SK-N-SH (cell line): ENCODE measurements around the gene SMPD3. TPM values are rescaled to one million over a fixed set of nuclear protein-coding genes. Genes with fewer than 3 reads are reported as not detected.

Source experiments
- CTCF ChIA-PET: fragments of 300-600, 350-600 bp; formaldehyde crosslinking; extraction: SDS; loops from one replicate; lab custom pipeline; 2021; lab: Yijun Ruan, JAX
- POLR2A ChIA-PET: fragments of 350-600 bp; sonication (Branson Sonifier 250); formaldehyde crosslinking; extraction: SDS; loops from one replicate; lab custom pipeline; 2020; ENCODE audit warnings: antibody characterized with exemption, inconsistent platforms; lab: Yijun Ruan, JAX
- DNase-seq: peaks from one replicate; pipeline ENCODE4 v3.0.0; 2012
- H2AFZ ChIP-seq: fragments of 200-600 bp; sonication (generic); 2 replicates; pipeline ENCODE4 v1.8.1; 2016; ENCODE audit warnings: antibody characterized with exemption, mild to moderate bottlenecking, low read depth
- H3F3A ChIP-seq: fragments of 200-600 bp; sonication (generic); replicated peaks from 2 replicates; pipeline ENCODE3; 2016; ENCODE audit warnings: antibody characterized with exemption, mild to moderate bottlenecking; ENCODE audit not compliant: insufficient read depth
- H3K27ac ChIP-seq, 2 experiments: fragments of 200-500 bp in 1 of 2; fragments of 200-600 bp in 1 of 2; sonication (Bioruptor generic) in 1 of 2; sonication (generic), shearing (Covaris generic) in 1 of 2; 2 replicates each; pipeline versions ENCODE4 v1.5.1 to v1.6.1; 2014 to 2016; ENCODE audit warnings: low read depth in 2 of 2, inconsistent platforms in 1 of 2, low read length in 1 of 2, mild to moderate bottlenecking in 1 of 2, mixed read lengths in 1 of 2
- H3K27me3 ChIP-seq: fragments of 200-600 bp; sonication (generic), shearing (Covaris generic); 2 replicates; pipeline ENCODE4 v1.6.1; 2016; ENCODE audit warnings: mixed run types; ENCODE audit not compliant: insufficient read depth
- H3K36me3 ChIP-seq, 2 experiments: fragments of 200-500 bp in 1 of 2; fragments of 200-600 bp in 1 of 2; sonication (Bioruptor generic) in 1 of 2; sonication (generic) in 1 of 2; replicated peaks in 1 of 2; 2 replicates each; pipeline versions ENCODE3 to v1.5.1; 2014 to 2016; ENCODE audit warnings: low read length in 1 of 2, mild to moderate bottlenecking in 1 of 2; ENCODE audit not compliant: insufficient read depth in 2 of 2, control insufficient read depth in 1 of 2
- H3K4me1 ChIP-seq, 2 experiments: fragments of 200-500 bp in 1 of 2; fragments of 200-600 bp in 1 of 2; sonication (Bioruptor generic) in 1 of 2; sonication (generic), shearing (Covaris generic) in 1 of 2; 2 replicates each; pipeline versions ENCODE4 v1.5.1 to v1.6.1; 2014 to 2016; ENCODE audit warnings: low read depth in 1 of 2, low read length in 1 of 2, mixed run types in 1 of 2; ENCODE audit not compliant: insufficient read depth in 2 of 2, control insufficient read depth in 1 of 2
- H3K4me2 ChIP-seq: fragments of 200-600 bp; sonication (generic), shearing (Covaris generic); 2 replicates; pipeline ENCODE4 v1.6.1; 2017; ENCODE audit warnings: mixed run types
- H3K4me3 ChIP-seq, 2 experiments: fragments of 200-500 bp in 1 of 2; fragments of 200-600 bp in 1 of 2; sonication (Bioruptor generic) in 1 of 2; sonication (generic), shearing (Covaris generic) in 1 of 2; 2 replicates each; pipeline versions ENCODE4 v1.5.1 to v1.8.1; 2014 to 2016; ENCODE audit warnings: low read depth in 2 of 2, inconsistent platforms in 1 of 2, low read length in 1 of 2, mild to moderate bottlenecking in 1 of 2, mixed read lengths in 1 of 2, moderate library complexity in 1 of 2
- H3K79me2 ChIP-seq: fragments of 200-600 bp; sonication (generic); 2 replicates; pipeline ENCODE4 v1.8.1; 2017; ENCODE audit warnings: mild to moderate bottlenecking; ENCODE audit not compliant: insufficient read depth
- H3K9ac ChIP-seq: fragments of 200-600 bp; sonication (generic); 2 replicates; pipeline ENCODE4 v1.6.1; 2017; ENCODE audit warnings: mixed run types
- H3K9me2 ChIP-seq: fragments of 200-600 bp; sonication (generic); 2 replicates; pipeline ENCODE4 v1.6.1; 2017; ENCODE audit warnings: mixed run types
- H3K9me3 ChIP-seq: fragments of 200-600 bp; sonication (generic); 2 replicates; pipeline ENCODE4 v1.6.1; 2017; ENCODE audit warnings: mixed run types, mild to moderate bottlenecking, moderate library complexity
- H4K20me1 ChIP-seq: fragments of 200-600 bp; sonication (generic); 2 replicates; pipeline ENCODE4 v1.6.1; 2017; ENCODE audit warnings: mild to moderate bottlenecking, mixed run types; ENCODE audit not compliant: insufficient read depth
- CTCF ChIP-seq: fragments of 200-600 bp; sonication (generic); IDR thresholded peaks from 2 replicates; pipeline ENCODE4 v1.6.1; 2017; ENCODE audit warnings: antibody characterized with exemption, mild to moderate bottlenecking, moderate library complexity
- NRF1 ChIP-seq: IDR thresholded peaks from 2 replicates; pipeline ENCODE4 v1.6.1; 2012; ENCODE audit warnings: low read depth, mild to moderate bottlenecking, low read length
- POLR2AphosphoS5 ChIP-seq: IDR thresholded peaks from 2 replicates; pipeline ENCODE4 v1.6.1; 2012; ENCODE audit warnings: low read depth, low read length
- USF1 ChIP-seq: IDR thresholded peaks from 2 replicates; pipeline ENCODE4 v1.4.0; 2012; ENCODE audit warnings: low read depth, borderline replicate concordance
- YY1 ChIP-seq: IDR thresholded peaks from 2 replicates; pipeline ENCODE4 v1.4.0; 2012; ENCODE audit warnings: low read depth, mild to moderate bottlenecking
- WGBS: methylation state at CpG from one replicate; pipeline ENCODE4 v1.1.6; 2017; ENCODE audit warnings: low lambda C conversion rate; 5-methylcytosine and 5-hydroxymethylcytosine counted together
- polyA plus RNA-seq, 3 experiments: library from polyadenylated mRNA; depleted of rRNA; stranded (reverse); fragments of >200 nt; gene quantifications; 2 replicates each; pipeline ENCODE4 v1.2.3, GENCODE V29; 2012

SMPD3 gene
- polyA plus RNA-seq, 1 of the 3 experiments (the other 2 are of a cell fraction), result 0.38 TPM

- no peaks in the 10 kb centered on the region for H3K9me2 ChIP-seq
- H3K4me1 ChIP-seq, result peaks cover 0 to 58% of the 10 kb centered on the region in 2 experiments; a peak in 2 of 4 replicates
- no peak overlapping the region for H3K4me2 ChIP-seq
- no peak overlapping the region for H3K27ac ChIP-seq
- no peak overlapping the region for H3K4me3 ChIP-seq
- no peak for DNase-seq
- H3K27me3 ChIP-seq, result no peaks in the 10 kb centered on the region
- no peaks in the 10 kb centered on the region for H3K9me3 ChIP-seq
- no peak for TF ChIP-seq USF1
- TF ChIP-seq CTCF, result peak; percentile 28
- H2AFZ ChIP-seq, result no peak overlapping the region
- 72% methylated on average over 5 of the region's 14 CpGs for WGBS
- no peaks in the 10 kb centered on the region for H3F3A ChIP-seq
- H3K9ac ChIP-seq, result no peak overlapping the region
- H3K36me3 ChIP-seq, result no peaks in the 10 kb centered on the region
- H4K20me1 ChIP-seq, result no peaks in the 10 kb centered on the region
- H3K79me2 ChIP-seq, result no peaks in the 10 kb centered on the region
- CTCF ChIA-PET, result interaction anchor here (0.7 to 5.3 kb wide), 17 partner anchors 9 to 156 kb away, joined by 3 to 30 read pairs (median 4); partner anchors contain the start of gene SLC7A6
- POLR2A ChIA-PET, result no interaction called here
Measured at GRCh38 chr16:68364561-68364998, 83.7 kb downstream of the SMPD3 start.

GRCh38 chr16:68363658-68364521 lies 84.4 kb downstream of the SMPD3 start:
- ChIA-PET CTCF (interaction anchor here (0.7 to 5.3 kb wide), 24 partner anchors 8 to 165 kb away, joined by 3 to 30 read pairs (median 4); partner anchors contain the start of gene SLC7A6), POLR2A (interaction anchor here (1.6 kb wide), 1 partner anchor 8 kb away, joined by 5 read pairs; no protein-coding TSS in a partner anchor)
- Histone ChIP-seq H3K27me3 (no peaks in the 10 kb centered on the region), H3K4me3 (no peak overlapping the region), H2AFZ (no peak overlapping the region), H3K36me3 (no peaks in the 10 kb centered on the region), H3F3A (no peaks in the 10 kb centered on the region), H3K9ac (no peak overlapping the region), H3K79me2 (no peaks in the 10 kb centered on the region), H3K4me2 (no peak overlapping the region), H3K9me2 (no peaks in the 10 kb centered on the region), H3K27ac (peak overlapping the region in 1 of 2 experiments; percentile 83; a peak in 2 of 4 replicates), H3K9me3 (no peaks in the 10 kb centered on the region), H4K20me1 (no peaks in the 10 kb centered on the region), H3K4me1 (peaks cover 0 to 57% of the 10 kb centered on the region in 2 experiments; a peak in 2 of 4 replicates)
- WGBS, result 79% methylated on average over 16 of the region's 22 CpGs
- no peak for DNase-seq
- no peak for TF ChIP-seq NRF1
- TF ChIP-seq POLR2AphosphoS5, result no peak
- TF ChIP-seq YY1, result no peak
